Right lobe of liver (tissue), 6 donors: Measurements from ENCODE around the gene DNM3. TPM values are rescaled to one million over a fixed set of nuclear protein-coding genes. Genes with fewer than 3 reads are reported as not detected.

Experiments
- ATAC-seq, 4 donors: fragments of 200-7000 bp; cut with Tn5 transposase; one replicate each; pipeline ENCODE4 v1.9.1; 2020; ENCODE audit warnings: mild to moderate bottlenecking in 4 of 4, moderate library complexity in 4 of 4
- DNase-seq, 3 donors: peaks; one replicate each; pipeline ENCODE4 v3.0.0-alpha.2; 2020
- H3K27ac ChIP-seq, 3 donors: fragments of 200-600 bp; one replicate each; pipeline ENCODE4 v1.8.0; 2022
- H3K27me3 ChIP-seq, 2 donors: fragments of 200-600 bp; one replicate each; pipeline ENCODE4 v1.8.0; 2022
- H3K36me3 ChIP-seq, 4 donors: fragments of 200-600 bp; sonication (generic) in 1 of 4; one replicate each; pipeline versions ENCODE4 v1.5.1 to v1.8.0; 2017 to 2022; ENCODE audit warnings: control low read depth in 1 of 4
- H3K4me1 ChIP-seq, 4 donors: fragments of 200-600 bp; sonication (generic) in 1 of 4; one replicate each; pipeline versions ENCODE4 v1.5.1 to v1.8.0; 2017 to 2022; ENCODE audit warnings: control low read depth in 1 of 4
- H3K4me3 ChIP-seq, 3 donors: fragments of 200-600 bp; one replicate each; pipeline ENCODE4 v1.8.0; 2022
- H3K9me3 ChIP-seq, 4 donors: fragments of 200-600 bp; sonication (generic) in 1 of 4; one replicate each; pipeline versions ENCODE4 v1.5.1 to v1.8.0; 2017 to 2022; ENCODE audit warnings: control low read depth in 1 of 4
- CTCF ChIP-seq, 4 donors: fragments of 200-600 bp in 3 of 4; fragments of 450-650 bp in 1 of 4; IDR thresholded peaks; one replicate each; pipeline versions ENCODE4 v1.5.1 to v1.8.0; 2016 to 2022; ENCODE audit warnings: antibody characterized with exemption in 4 of 4, mild to moderate bottlenecking in 2 of 4
- POLR2A ChIP-seq: fragments of 450-650 bp; IDR thresholded peaks from one replicate; pipeline ENCODE4 v1.6.1; 2017; ENCODE audit warnings: antibody characterized with exemption, mild to moderate bottlenecking
- WGBS: methylation state at CpG from one replicate; pipeline ENCODE4 v1.1.6; 2018; ENCODE audit warnings: low coverage, low lambda C conversion rate; ENCODE audit not compliant: insufficient coverage; ENCODE audit errors: missing lambda C conversion rate; 5-methylcytosine and 5-hydroxymethylcytosine counted together
- intact Hi-C, 2 donors: fragments of 100-400 bp; cut with DNase I; formaldehyde crosslinking; loops; one replicate each; pipeline versions ENCODE4 v1.11.2 to v1.14.1; 2022
- total RNA-seq, 6 experiments: library from RNA; depleted of rRNA in 2 of 6; stranded (reverse); fragments of >200 nt in 2 of 6; fragmentation: NEBNext Ultra II Directional in 3 of 6; extraction: Animal tissue kit (Norgen Biotek cat#: 25700) in 3 of 6; gene quantifications; one replicate each; pipeline versions ENCODE4 v1.1.0 to v1.2.4, GENCODE V29; 2016 to 2023
- donor health status: DM: no; HTN: yes; CAD: no.
- donor health status: DM: no; HTN: no; CAD: no.
- donor health status: DM: no; HTN: no; CAD: no.
- donor health status: DM: no; HTN: yes; CAD: no.
- donor health status: DM: no; HTN: yes; CAD: no.

Gene DNM3
- total RNA-seq, 6 experiments from 2014 or later: 0.29 to 0.92 (median 0.43) TPM

GRCh38 chr1:172391976-172392375, 550.7 kb downstream of the DNM3 start:
- WGBS: 100% methylated on average over 1 of the region's 1 CpG
- intact Hi-C loops: no loop called here

GRCh38 chr1:172393354-172393753, 552.1 kb downstream of the DNM3 start:
- Histone ChIP-seq H3K27me3 (no peaks in the 10 kb centered on the region), H3K36me3 (no peaks in the 10 kb centered on the region), H3K4me1 (no peaks in the 10 kb centered on the region), H3K27ac (peak overlapping the region in 1 of 3 donors; percentile 17), H3K9me3 (no peaks in the 10 kb centered on the region), H3K4me3 (no peak overlapping the region)
- intact Hi-C loops: no loop called here
- DNase-seq (no peak), ATAC-seq (peak in 3 of 4 donors; percentile 36 to 58 (median 55))
- TF ChIP-seq CTCF (IDR thresholded peaks at IDR 0.05): no peak
- no peak for TF ChIP-seq POLR2A
- WGBS: 85% methylated on average over 5 of the region's 5 CpGs

More at GRCh38 chr1:172391976-172392375, 550.7 kb downstream of the DNM3 start:
- ATAC-seq: no peak
- Histone ChIP-seq H3K9me3 (no peaks in the 10 kb centered on the region), H3K36me3 (no peaks in the 10 kb centered on the region), H3K4me3 (no peak overlapping the region), H3K27ac (no peak overlapping the region), H3K27me3 (no peaks in the 10 kb centered on the region), H3K4me1 (no peaks in the 10 kb centered on the region)
- no peak for TF ChIP-seq CTCF (IDR thresholded peaks at IDR 0.05)
- TF ChIP-seq POLR2A: no peak
- DNase-seq: no peak

- Histone ChIP-seq H3K4me3 (no peak overlapping the region), H3K9me3 (no peaks in the 10 kb centered on the region), H3K27ac (peak overlapping the region in 1 of 3 donors; percentile 55), H3K27me3 (no peaks in the 10 kb centered on the region), H3K4me1 (no peaks in the 10 kb centered on the region), H3K36me3 (no peaks in the 10 kb centered on the region)
- peak; percentile 38 to 61 (median 44) for ATAC-seq
- DNase-seq: no peak
- WGBS: 37% methylated on average over 4 of the region's 4 CpGs
- TF ChIP-seq CTCF (IDR thresholded peaks at IDR 0.05) (no peak), POLR2A (no peak)
- intact Hi-C loops: no loop called here
Measured at GRCh38 chr1:172394141-172394751, 552.9 kb downstream of the DNM3 start.

- Histone ChIP-seq H3K27ac (no peak overlapping the region), H3K4me3 (no peak overlapping the region), H3K4me1 (no peaks in the 10 kb centered on the region), H3K27me3 (no peaks in the 10 kb centered on the region), H3K9me3 (no peaks in the 10 kb centered on the region), H3K36me3 (no peaks in the 10 kb centered on the region)
- TF ChIP-seq CTCF (IDR thresholded peaks at IDR 0.05): no peak
- no peak for ATAC-seq
- 75% methylated on average over 5 of the region's 5 CpGs for WGBS
- no peak for DNase-seq
- intact Hi-C loops: no loop called here
Measured at GRCh38 chr1:172394811-172395210, 553.5 kb downstream of the DNM3 start.
